MM.1S (cell line): Measurements from ENCODE around the gene MKNK2.

Source experiments
- DNase-seq: peaks from one replicate; pipeline ENCODE4 v3.0.0-alpha.2; 2015
- H2AFZ ChIP-seq: fragments of 300-600 bp; sonication (generic); 2 replicates; pipeline ENCODE4 v1.6.0; 2016; ENCODE audit warnings: antibody characterized with exemption, low read length
- H3F3A ChIP-seq: fragments of 300-600 bp; sonication (generic); 2 replicates; pipeline ENCODE4 v1.6.1; 2016; ENCODE audit warnings: mild to moderate bottlenecking, antibody characterized with exemption, low read length, moderate library complexity, mixed read lengths; ENCODE audit not compliant: insufficient read depth
- H3K27ac ChIP-seq: fragments of 300-600 bp; sonication (generic); 2 replicates; pipeline ENCODE4 v1.5.1; 2016; ENCODE audit warnings: mild to moderate bottlenecking, low read length
- H3K27me3 ChIP-seq: fragments of 300-600 bp; sonication (generic); replicated peaks from 2 replicates; pipeline ENCODE4 v1.6.0; 2016; ENCODE audit warnings: low read length; ENCODE audit not compliant: insufficient read depth
- H3K36me3 ChIP-seq: fragments of 300-600 bp; sonication (generic); replicated peaks from 2 replicates; pipeline ENCODE4 v1.6.1; 2016; ENCODE audit warnings: mild to moderate bottlenecking, low read length, mixed read lengths; ENCODE audit not compliant: insufficient read depth
- H3K4me1 ChIP-seq: fragments of 300-600 bp; sonication (generic); 2 replicates; pipeline ENCODE4 v1.6.1; 2016; ENCODE audit warnings: low read length, mixed read lengths
- H3K4me2 ChIP-seq: fragments of 300-600 bp; sonication (generic); 2 replicates; pipeline ENCODE4 v1.6.0; 2016; ENCODE audit warnings: low read depth, low read length
- H3K4me3 ChIP-seq: fragments of 300-600 bp; sonication (generic); 2 replicates; pipeline ENCODE4 v1.5.1; 2016; ENCODE audit warnings: low read length, mixed read lengths
- H3K79me2 ChIP-seq: fragments of 300-600 bp; sonication (generic); 2 replicates; pipeline ENCODE4 v1.6.1; 2016; ENCODE audit warnings: mixed run types, low read length, mixed read lengths
- H3K9ac ChIP-seq: fragments of 300-600 bp; sonication (generic); 2 replicates; pipeline ENCODE4 v1.6.1; 2016; ENCODE audit warnings: low read length, mixed read lengths
- H3K9me2 ChIP-seq: fragments of 300-600 bp; sonication (generic); replicated peaks from 2 replicates; pipeline ENCODE4 v1.6.1; 2016; ENCODE audit warnings: mild to moderate bottlenecking, low read length, mixed read lengths; ENCODE audit not compliant: insufficient read depth
- H3K9me3 ChIP-seq: fragments of 300-600 bp; sonication (generic); replicated peaks from 2 replicates; pipeline ENCODE4 v1.6.1; 2016; ENCODE audit warnings: mild to moderate bottlenecking, low read length, mixed read lengths; ENCODE audit not compliant: insufficient read depth
- H4K20me1 ChIP-seq: fragments of 300-600 bp; sonication (generic); 2 replicates; pipeline ENCODE4 v1.6.1; 2016; ENCODE audit warnings: mild to moderate bottlenecking, low read length, moderate library complexity, mixed read lengths; ENCODE audit not compliant: insufficient read depth
- EZH2 ChIP-seq: fragments of 300-600 bp; sonication (generic); optimal IDR thresholded peaks from 2 replicates; pipeline ENCODE3; 2017; ENCODE audit warnings: low read depth, mild to moderate bottlenecking, antibody characterized with exemption, low read length, mixed read lengths
- EZH2phosphoT487 ChIP-seq: fragments of 300-600 bp; sonication (generic); IDR thresholded peaks from 2 replicates; pipeline ENCODE4 v1.6.1; 2018; ENCODE audit warnings: antibody characterized with exemption, low read length
- TF ChIP-seq, protein P1 (sequence below): fragments of 300-600 bp; sonication (generic); IDR thresholded peaks from 2 replicates; pipeline ENCODE4 v1.5.1; 2016; ENCODE audit warnings: antibody characterized with exemption, low read length, mixed read lengths

Gene MKNK2

GRCh38 chr19:2099054-2099501, 48.0 kb upstream of the MKNK2 start:
- Histone ChIP-seq H3K9me2 (no peaks in the 10 kb centered on the region), H3F3A (peaks cover 22% of the 10 kb centered on the region), H3K4me3 (no peak overlapping the region), H3K79me2 (peaks cover 58% of the 10 kb centered on the region), H3K4me2 (no peak overlapping the region), H3K9me3 (no peaks in the 10 kb centered on the region), H3K36me3 (0 out of 2 replicates have a peak, but pooled peaks cover 11% of the 10 kb centered on the region), H3K27ac (no peak overlapping the region), H3K27me3 (no peaks in the 10 kb centered on the region), H2AFZ (no peak overlapping the region), H3K9ac (no peak overlapping the region), H4K20me1 (no peaks in the 10 kb centered on the region), H3K4me1 (peaks cover 15% of the 10 kb centered on the region)
- TF ChIP-seq EZH2 = no peak
- no peak for TF ChIP-seq EZH2phosphoT487
- TF ChIP-seq, protein P1, sequence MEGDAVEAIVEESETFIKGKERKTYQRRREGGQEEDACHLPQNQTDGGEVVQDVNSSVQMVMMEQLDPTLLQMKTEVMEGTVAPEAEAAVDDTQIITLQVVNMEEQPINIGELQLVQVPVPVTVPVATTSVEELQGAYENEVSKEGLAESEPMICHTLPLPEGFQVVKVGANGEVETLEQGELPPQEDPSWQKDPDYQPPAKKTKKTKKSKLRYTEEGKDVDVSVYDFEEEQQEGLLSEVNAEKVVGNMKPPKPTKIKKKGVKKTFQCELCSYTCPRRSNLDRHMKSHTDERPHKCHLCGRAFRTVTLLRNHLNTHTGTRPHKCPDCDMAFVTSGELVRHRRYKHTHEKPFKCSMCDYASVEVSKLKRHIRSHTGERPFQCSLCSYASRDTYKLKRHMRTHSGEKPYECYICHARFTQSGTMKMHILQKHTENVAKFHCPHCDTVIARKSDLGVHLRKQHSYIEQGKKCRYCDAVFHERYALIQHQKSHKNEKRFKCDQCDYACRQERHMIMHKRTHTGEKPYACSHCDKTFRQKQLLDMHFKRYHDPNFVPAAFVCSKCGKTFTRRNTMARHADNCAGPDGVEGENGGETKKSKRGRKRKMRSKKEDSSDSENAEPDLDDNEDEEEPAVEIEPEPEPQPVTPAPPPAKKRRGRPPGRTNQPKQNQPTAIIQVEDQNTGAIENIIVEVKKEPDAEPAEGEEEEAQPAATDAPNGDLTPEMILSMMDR = no peak
- no peak for DNase-seq

DNA sequence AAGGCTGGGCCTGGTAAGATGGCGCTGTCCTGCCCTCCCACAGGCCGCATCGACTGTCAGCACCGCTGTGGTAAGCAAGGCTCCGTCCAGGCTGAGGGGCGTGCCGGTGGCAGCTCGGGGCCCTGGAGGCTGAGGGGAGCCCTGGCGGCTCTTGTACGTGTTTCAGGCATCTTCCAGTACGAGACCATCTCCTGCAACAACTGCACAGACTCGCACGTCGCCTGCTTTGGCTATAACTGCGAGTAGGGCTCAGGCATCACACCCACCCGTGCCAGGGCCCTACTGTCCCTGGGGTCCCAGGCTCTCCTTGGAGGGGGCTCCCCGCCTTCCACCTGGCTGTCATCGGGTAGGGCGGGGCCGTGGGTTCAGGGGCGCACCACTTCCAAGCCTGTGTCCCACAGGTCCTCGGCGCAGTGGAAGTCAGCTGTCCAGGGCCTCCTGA, 46.9 kb upstream of the MKNK2 start:
- 0 out of 2 replicates have a peak, but pooled peaks cover 11% of the 10 kb centered on the region for H3K36me3 ChIP-seq
- H4K20me1 ChIP-seq = no peaks in the 10 kb centered on the region
- peaks cover 21% of the 10 kb centered on the region for H3K4me1 ChIP-seq
- H3K4me3 ChIP-seq = peak overlapping the region; percentile 65
- H3F3A ChIP-seq = peaks cover 29% of the 10 kb centered on the region
- peak overlapping the region; percentile 63; the same call in 1 of the 2 replicates for H3K9ac ChIP-seq
- peak overlapping the region; percentile 86 for H3K4me2 ChIP-seq
- H3K27me3 ChIP-seq = no peaks in the 10 kb centered on the region
- H3K79me2 ChIP-seq = peaks cover 58% of the 10 kb centered on the region
- no peak overlapping the region for H2AFZ ChIP-seq
- H3K27ac ChIP-seq = peak overlapping the region; percentile 85
- no peaks in the 10 kb centered on the region for H3K9me2 ChIP-seq
- H3K9me3 ChIP-seq = no peaks in the 10 kb centered on the region
- no peak for DNase-seq
- TF ChIP-seq EZH2 (no peak), EZH2phosphoT487 (no peak)
- TF ChIP-seq, protein P1 = no peak

- H2AFZ ChIP-seq = peak overlapping the region; percentile 51
- H3K36me3 ChIP-seq = 0 out of 2 replicates have a peak, but pooled peaks cover 11% of the 10 kb centered on the region
- H3K27me3 ChIP-seq = no peaks in the 10 kb centered on the region
- peak; percentile 84 for DNase-seq
- peak overlapping the region; percentile 85 for H3K27ac ChIP-seq
- peaks cover 21% of the 10 kb centered on the region for H3K4me1 ChIP-seq
- peak overlapping the region; percentile 65 for H3K4me3 ChIP-seq
- H3K9me3 ChIP-seq = no peaks in the 10 kb centered on the region
- H3K4me2 ChIP-seq = peak overlapping the region; percentile 86
- peaks cover 29% of the 10 kb centered on the region for H3F3A ChIP-seq
- peaks cover 62% of the 10 kb centered on the region for H3K79me2 ChIP-seq
- peak overlapping the region; percentile 63 for H3K9ac ChIP-seq
- TF ChIP-seq EZH2 = no peak
- TF ChIP-seq EZH2phosphoT487 = no peak
- TF ChIP-seq, protein P1 = no peak
- no peaks in the 10 kb centered on the region for H4K20me1 ChIP-seq
- H3K9me2 ChIP-seq = no peaks in the 10 kb centered on the region
Observed at GRCh38 chr19:2097203-2097885, 46.3 kb upstream of the MKNK2 start.
